AG09309 (cell line): ENCODE results near the gene TRABD2B.

Experiments
- DNase-seq: peaks from one replicate; pipeline ENCODE4 v3.0.0-alpha.2; 2010; ENCODE audit warnings: low read depth
- H3K4me3 ChIP-seq: 2 replicates; pipeline ENCODE4 v1.5.1; 2011; ENCODE audit warnings: mild to moderate bottlenecking, low read depth, low read length, moderate library complexity; ENCODE audit not compliant: control insufficient read depth
- TF ChIP-seq, protein P1 (sequence below): IDR thresholded peaks from 2 replicates; pipeline ENCODE4 v1.5.1; 2011; ENCODE audit warnings: mild to moderate bottlenecking, low read depth, low read length, inconsistent platforms; ENCODE audit not compliant: insufficient read depth, control insufficient read depth; ENCODE audit errors: missing control alignments

The TRABD2B gene

DNA sequence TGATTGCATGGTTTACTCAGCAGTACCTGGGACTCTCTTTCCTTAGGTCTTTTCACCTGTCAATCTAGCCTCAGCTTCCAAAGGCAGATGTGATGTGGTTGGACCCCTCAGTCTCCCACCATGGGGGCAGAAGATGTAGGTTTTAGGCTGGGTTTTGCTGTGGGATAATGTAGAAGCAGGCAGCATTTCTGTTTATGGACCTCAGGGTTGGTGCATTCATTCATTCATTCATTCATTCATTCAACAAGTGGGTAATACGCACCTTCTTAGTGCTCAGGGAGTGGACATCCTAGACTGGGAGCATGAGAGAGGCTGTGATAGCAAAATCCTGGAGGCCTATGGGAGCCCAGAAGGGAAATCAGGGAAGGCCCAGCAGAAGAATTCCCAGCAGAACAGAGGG lies 209.6 kb downstream of the TRABD2B start:
- H3K4me3 ChIP-seq: no peak overlapping the region
- TF ChIP-seq, protein P1, sequence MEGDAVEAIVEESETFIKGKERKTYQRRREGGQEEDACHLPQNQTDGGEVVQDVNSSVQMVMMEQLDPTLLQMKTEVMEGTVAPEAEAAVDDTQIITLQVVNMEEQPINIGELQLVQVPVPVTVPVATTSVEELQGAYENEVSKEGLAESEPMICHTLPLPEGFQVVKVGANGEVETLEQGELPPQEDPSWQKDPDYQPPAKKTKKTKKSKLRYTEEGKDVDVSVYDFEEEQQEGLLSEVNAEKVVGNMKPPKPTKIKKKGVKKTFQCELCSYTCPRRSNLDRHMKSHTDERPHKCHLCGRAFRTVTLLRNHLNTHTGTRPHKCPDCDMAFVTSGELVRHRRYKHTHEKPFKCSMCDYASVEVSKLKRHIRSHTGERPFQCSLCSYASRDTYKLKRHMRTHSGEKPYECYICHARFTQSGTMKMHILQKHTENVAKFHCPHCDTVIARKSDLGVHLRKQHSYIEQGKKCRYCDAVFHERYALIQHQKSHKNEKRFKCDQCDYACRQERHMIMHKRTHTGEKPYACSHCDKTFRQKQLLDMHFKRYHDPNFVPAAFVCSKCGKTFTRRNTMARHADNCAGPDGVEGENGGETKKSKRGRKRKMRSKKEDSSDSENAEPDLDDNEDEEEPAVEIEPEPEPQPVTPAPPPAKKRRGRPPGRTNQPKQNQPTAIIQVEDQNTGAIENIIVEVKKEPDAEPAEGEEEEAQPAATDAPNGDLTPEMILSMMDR: no peak
- DNase-seq: no peak

DNA sequence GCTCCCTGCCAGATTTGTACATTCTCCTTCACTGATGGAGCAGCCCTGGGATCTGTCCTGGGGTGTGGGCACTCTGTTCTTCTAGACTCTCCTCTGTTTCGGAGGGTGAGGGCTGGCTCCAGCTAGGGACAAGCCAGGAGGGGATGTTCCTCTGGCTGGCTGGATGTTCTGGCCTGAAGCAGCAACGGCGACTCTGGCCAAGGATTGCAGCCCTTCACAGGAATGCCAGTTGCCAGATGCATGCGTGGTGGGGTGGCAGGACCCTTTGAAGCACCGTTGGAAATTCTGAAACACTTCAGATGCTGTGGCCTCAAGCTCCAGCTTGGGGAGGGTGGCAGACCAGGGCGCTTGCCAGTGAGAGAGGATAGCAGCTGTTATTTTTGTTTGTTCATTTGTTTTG lies 210.9 kb downstream of the TRABD2B start:
- H3K4me3 ChIP-seq: no peak overlapping the region
- TF ChIP-seq, protein P1: no peak
- DNase-seq: no peak

DNA sequence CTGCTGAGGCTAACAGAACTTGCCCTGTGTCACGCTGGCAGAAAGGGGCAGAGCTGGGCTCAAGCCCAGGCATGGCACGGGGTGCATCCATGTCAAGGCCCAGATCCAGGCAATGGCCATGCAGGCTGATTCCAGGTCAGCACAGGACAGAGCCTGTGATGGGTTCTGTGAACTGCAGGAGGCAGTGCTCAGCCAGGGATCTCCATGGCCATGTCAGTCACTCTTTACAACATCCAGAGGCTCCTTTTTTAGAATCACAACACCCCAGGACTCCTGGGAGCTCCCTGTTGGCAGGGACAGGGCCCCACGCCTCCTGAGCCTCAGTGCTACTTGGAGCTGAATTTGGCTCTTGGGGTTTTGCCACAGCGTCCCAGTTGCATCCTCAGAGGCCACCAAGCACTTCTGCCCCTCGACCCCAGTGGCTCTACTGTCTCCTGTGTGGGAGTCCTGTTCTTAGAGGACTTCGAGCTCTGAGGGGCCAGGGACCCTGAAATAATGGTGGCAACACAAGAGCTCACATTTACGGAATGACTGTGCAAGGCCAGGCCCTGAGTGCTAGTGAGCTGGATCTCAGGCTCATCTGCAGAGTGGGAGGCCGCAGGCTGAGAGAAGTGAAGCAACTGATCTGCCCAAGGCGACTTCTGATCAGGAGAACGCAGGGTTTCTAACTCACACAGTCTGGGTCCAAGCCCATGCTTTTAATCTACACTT lies 211.5 kb downstream of the TRABD2B start:
- no peak for DNase-seq
- TF ChIP-seq, protein P1: no peak
- H3K4me3 ChIP-seq: no peak overlapping the region

DNA sequence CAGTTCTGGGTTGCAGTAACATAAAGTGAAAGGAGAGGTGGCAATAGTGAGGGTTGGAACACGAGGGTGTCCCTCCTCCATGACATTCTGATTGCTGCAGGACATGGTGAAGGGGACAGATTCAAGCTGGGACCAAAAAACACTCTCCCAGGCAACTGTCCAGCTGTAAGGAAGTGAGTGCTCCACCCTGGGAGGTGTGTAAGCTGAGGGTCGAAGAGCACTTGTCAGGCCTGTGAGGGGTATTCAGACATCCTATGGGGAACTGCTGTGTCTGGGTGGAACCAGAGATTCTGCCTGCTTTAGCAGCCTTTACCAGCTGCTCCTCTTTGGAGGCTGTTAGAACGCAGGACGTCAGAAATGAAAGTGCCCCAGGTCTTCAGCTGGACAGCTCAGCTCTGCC lies 212.1 kb downstream of the TRABD2B start:
- no peak for DNase-seq
- H3K4me3 ChIP-seq: no peak overlapping the region
- TF ChIP-seq, protein P1: no peak

DNA sequence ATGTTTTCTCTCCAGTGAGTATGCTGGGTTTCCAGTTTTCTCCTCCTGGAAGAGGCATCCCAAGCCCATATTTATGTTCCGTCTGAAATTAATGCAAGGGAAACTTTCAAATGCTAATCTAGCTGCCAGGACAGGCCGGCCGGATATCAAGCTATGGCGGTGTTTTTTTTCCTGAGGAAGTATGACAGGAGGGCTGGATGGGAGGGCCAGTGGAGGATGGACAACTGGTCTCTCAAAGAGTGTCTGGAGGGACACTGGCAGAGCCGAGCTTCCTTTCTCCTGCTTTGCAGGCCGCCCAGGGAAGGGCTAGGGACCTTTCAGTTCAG lies 212.7 kb downstream of the TRABD2B start:
- no peak for DNase-seq
- TF ChIP-seq, protein P1: no peak
- no peak overlapping the region for H3K4me3 ChIP-seq

DNA sequence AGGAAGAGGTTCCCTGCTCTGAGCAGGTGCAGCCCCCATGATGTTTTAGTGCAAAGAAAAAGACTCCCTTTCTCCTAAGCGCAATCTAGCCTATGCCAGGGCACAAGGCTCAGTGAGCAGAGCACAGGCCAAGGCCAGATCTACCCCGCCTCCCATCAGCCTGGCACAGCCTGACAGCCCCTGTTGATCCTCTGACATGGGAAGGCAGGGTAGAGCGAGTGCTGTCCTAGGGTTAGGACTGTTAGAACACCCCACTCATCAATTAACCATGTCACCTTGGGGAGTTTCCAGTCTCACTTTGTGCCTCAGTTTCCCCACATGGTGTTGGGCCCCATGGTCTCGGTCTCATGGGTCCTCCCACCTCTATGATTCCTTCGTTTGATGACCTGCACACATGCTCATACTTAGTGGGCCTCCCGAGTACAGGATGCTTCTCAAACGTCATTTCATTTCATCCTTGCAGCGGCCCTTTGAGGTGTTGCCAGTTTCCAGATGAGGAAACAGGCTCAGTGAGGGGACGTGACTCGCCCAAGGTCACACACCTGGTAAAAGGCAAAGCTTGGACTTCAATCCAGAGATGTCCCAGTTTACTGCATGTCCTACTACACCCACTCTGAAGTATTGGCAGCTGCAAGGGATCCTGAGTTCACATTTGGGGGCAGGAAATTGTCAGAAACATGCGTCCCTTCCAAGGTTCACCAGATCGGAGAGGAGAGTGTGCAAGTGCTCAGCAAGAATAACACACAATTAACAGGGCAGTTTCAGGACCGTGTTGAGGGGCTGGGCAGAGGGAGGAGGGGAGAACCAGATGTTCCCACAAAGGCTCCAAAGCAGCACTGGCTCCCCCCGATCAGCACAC lies 213.3 kb downstream of the TRABD2B start:
- DNase-seq: no peak
- TF ChIP-seq, protein P1: no peak
- no peak overlapping the region for H3K4me3 ChIP-seq
